Esophagus mucosa (tissue), 1 donor: ENCODE data around the gene RPA1. TPM values are rescaled to one million over a fixed set of nuclear protein-coding genes. Genes with fewer than 3 reads are reported as not detected.
"Not testable (repeated sequence)": the region's sequence is repeated elsewhere in the genome, so short reads cannot be mapped to it uniquely, and the experiment has no call there.

Experiments used
- ATAC-seq: fragments of 200-7000 bp; cut with Tn5 transposase; one replicate; pipeline ENCODE4 v1.9.1; 2020
- total RNA-seq: library from RNA; stranded (reverse); gene quantifications from one replicate; pipeline ENCODE4 v1.2.4, GENCODE V29; 2023
- donor health status: DM: yes; HTN: yes; CAD: no.

Gene RPA1
- total RNA-seq, 1 donor from 2014 or later = 87.5 TPM

GRCh38 chr17:1880851-1881630 is 51.2 kb downstream of the RPA1 start:
- no peak for ATAC-seq

DNA sequence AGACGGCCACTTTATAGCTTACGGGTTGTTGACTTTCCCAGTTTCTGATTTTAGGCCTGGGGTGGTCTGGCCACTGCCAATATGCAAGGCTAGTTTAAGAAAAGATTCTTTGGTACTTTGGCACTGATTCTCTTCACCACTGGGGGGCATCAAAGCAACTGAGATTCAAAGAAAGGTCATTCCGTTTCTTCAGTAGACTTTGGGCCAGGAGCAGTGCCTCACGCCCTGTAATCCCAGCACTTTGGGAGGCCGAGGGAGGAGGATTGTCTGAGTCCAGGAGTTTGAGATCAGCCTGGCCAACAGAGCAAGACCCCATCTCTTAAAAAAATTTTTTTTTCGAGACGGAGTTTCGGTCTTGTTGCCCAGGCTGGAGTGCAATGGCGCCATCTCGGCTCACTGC is 53.0 kb downstream of the RPA1 start:
- peak; percentile 45 for ATAC-seq

DNA sequence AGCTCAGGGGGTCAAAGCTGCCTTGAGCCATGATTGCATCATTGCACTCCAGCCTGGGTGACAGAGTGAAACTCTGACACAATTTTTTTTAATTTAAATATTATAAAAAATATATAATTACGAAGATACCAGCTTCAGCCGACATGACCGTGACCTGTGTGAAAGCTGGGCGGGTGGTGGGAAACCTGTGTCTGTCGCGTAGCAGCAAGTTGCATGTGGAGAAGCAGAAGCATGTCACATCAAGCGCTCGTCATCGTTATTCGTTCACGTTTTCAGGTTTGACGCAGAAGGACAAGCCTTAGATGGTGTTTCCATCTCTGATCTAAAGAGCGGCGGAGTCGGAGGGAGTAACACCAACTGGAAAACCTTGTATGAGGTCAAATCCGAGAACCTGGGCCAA is 53.7 kb downstream of the RPA1 start:
- no peak for ATAC-seq

DNA sequence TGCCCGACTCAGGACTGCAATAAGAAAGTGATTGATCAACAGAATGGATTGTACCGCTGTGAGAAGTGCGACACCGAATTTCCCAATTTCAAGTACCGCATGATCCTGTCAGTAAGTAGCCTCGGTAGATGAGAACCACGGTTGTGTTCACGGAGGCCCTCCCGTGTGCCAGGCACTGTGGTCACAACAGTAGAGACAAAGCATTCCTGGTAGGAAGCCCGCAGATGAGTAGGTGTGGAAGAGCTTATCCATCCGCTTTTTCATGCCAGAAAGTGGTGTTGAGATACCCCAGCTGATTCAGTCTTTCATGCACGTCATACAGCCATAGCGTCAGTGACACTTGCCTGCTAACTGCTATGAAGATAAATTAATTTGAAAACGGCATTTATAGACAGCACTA is 58.9 kb downstream of the RPA1 start:
- ATAC-seq = no peak

DNA sequence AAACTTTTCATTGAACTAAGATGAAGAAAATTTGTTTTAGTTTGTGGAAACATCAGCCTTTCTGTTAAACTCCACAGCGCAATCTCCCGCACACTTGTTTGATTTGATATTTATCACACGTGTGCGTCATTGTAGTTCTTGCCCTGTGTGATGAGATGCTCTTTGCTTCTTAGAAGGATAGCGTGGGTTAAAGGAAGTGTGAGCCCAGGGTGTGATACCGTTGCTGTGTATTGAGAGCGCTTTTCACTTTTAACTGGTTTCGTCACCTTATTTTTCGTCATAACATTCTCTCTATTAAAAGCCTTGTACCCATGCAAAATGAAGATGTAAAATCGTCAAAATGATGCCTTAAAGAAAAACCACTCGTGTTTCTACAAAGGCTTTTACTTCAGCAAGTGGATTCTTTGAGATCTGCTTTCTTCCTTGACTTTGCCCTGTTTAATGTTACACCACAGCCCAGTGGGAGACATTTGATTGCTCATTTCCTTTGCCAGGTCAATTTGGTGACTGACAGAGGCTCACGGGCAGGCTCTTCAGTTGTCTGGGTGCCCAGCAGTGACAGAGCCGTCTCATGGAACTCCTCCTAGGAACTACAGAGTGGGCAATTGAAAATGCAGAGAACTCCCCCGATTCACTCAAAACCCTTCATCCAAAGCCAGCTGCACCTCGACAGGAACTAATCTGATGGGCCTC is 61.1 kb downstream of the RPA1 start:
- ATAC-seq = no peak

DNA sequence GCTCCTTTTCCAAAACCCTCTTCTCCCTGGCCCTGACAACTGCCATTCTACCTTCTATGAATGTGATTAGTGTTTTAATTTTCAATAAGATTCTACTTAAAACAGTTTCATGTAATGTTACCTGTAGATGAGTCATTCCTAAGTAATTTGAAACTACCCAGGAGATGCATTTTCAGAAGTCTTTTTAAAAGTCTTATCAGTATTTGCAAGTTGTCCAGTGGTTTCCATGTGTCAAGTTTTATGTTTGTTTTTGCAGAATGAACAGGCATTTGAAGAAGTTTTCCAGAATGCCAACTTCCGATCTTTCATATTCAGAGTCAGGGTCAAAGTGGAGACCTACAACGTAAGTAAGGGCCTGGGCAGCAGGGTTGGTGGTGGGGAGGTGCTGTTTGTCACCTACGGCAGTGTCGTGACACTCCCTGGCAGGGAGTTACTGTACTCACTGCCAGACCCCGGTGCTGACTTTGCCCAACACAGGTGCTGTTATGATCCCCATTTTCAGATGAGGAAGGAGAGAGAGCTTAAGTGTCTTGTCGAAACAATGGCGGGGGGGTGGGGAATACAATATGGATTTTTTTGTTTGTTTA is 65.0 kb downstream of the RPA1 start:
- no peak for ATAC-seq

DNA sequence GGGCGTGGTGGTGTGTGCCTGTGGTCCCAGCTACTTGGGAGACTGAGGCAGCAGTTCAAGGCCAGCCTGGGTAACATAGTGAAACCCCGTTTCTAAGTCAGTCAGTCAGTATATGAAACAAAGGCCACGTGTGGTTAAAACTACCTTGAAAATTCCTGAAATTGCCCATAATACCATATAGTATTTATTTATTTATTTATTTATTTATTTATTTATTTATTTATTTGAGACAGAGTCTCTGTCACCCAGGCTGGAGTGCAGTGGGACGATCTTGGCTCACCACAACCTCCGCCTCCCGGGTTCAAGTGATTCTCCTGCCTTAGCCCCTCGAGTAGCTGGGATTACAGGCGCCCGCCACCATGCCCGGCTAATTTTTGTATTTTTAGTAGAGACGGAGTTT is 65.7 kb downstream of the RPA1 start:
- not testable (repeated sequence) for ATAC-seq

DNA sequence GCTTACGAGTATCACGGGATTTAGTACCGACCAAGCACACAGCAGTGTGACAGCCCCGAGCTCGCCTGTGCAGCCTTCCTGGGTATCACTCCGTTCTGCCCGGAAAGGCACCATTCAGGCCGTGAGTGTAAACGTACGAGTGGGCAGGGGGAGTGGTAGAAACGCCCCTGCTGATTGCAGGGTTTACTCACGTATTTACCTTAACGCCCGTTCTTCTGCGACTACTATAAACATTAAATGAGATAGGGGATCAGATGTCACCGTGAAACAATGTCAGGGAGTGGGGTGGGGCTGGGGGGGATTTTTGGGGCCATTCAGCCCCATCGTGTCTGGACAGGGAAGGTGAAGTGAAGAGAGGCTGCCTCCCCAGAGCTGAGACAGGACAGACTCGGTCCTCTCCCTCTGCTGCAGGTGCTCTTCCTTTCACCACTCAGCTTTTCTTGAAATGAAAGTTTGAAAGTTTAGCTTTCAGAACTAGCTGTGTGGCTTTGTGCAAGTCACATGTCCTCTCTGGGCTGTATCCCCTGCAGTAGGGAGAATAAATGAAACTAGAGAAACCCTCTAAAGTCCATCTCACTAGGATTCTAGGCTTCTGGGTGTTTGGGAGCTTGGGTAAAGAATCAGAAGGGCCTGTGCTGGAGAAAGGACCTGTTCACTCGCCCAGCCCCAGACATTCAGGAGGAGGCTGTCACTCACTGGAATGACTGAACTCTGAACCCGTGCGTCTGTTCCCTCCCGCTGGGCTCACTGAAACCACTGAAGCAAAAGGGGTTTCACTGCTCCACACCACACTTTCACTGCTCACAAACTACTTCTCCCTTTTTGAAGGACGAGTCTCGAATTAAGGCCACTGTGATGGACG is 66.7 kb downstream of the RPA1 start:
- ATAC-seq = no peak

- ATAC-seq = no peak
These were observed 67.4 kb downstream of the RPA1 start for GRCh38 chr17:1897105-1897656.

DNA sequence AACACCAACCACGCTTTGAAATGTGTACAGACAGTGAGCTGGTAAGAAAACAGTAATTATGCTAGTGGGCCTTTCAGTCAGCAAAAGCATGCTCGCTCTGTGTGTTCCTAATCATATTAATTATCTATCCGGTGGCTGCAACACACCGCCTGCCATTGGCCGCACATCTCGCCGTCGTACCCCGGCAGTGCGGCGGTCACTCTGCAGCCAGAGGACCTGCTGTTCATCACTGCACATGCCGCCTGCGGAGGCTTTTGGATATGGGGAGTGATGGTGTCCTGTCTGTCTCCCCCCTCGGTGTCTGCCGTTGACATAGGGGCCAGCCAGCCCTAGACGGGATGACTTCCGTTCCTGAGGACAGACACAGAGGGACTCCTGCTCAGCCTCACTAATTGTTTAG is 68.5 kb downstream of the RPA1 start:
- no peak for ATAC-seq

DNA sequence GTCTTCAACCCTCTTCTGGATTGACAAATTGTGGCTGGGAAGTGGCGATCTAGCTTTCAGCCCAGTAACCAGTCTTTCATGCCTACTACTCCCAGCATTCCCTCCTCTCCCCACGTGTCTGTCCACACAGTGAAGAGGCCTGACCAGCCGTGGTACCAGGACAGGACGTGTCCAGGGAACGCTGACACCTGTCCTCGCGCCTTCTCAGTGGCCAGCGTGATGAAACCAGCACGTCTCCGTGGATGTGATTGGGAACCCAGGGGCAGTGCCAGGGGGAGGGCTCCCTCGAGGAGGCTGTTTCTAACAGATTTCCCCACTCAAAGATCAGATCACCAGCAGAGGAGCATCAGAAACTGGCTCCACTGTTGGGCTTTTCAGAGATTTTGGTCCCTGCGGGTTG is 69.1 kb downstream of the RPA1 start:
- no peak for ATAC-seq

- no peak for ATAC-seq
These were observed 69.7 kb downstream of the RPA1 start for GRCh38 chr17:1899403-1900000.

GRCh38 chr17:1904273-1905182 is 74.7 kb downstream of the RPA1 start:
- ATAC-seq = no peak

DNA sequence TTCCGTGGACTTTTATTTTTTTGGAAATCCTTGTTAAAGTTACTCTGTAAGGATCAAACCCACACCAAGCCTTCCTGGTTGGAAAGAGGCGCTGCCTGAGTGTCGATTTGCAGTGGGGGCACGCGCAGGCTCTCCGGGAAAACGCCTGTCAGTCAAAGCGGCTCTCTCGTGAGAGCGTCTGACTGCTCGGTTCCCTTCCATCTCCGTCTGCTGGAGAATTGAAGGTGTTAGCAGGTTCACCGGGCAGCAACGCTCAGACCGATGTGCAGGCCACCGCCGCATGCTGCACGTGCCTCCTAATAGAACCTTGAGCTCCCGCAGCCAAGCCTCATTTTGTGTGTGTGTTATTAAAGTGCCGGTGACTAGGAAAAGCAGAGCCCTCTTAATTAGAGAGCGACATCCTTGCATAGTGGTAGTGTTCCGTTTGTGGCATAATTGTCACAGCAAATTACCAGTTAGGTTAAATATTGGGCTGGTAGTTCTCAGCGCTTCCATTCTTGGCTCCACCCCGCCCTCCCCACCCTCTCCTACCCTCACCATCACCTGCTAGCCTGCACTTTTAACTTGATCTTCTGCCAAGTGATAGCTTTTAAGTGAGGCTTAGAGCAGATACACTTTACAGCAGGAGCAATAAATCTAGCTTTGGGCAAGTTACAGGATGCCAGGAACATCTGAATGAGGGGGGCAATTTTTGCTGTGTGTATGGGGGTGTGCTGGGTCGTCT is 75.5 kb downstream of the RPA1 start:
- ATAC-seq = no peak

GRCh38 chr17:1906662-1907101 is 76.9 kb downstream of the RPA1 start:
- ATAC-seq = peak; percentile 33

GRCh38 chr17:1907216-1907631 is 77.4 kb downstream of the RPA1 start:
- peak; percentile 53 for ATAC-seq

GRCh38 chr17:1907909-1908698 is 78.3 kb downstream of the RPA1 start:
- peak; percentile 42 for ATAC-seq

GRCh38 chr17:1908699-1909309 is 79.0 kb downstream of the RPA1 start:
- peak; percentile 70 for ATAC-seq

GRCh38 chr17:1909985-1910384 is 80.2 kb downstream of the RPA1 start:
- no peak for ATAC-seq
